Mucosa of gallbladder (tissue), 1 donor: ENCODE results near the gene LARGE1. TPM values are rescaled to one million over a fixed set of nuclear protein-coding genes. Genes with fewer than 3 reads are reported as not detected.

Experiments
- DNase-seq: peaks from one replicate; pipeline ENCODE4 v3.0.0-alpha.2; 2020; ENCODE audit warnings: low spot score
- total RNA-seq: library from RNA; stranded (reverse); gene quantifications from one replicate; pipeline ENCODE4 v1.2.1, GENCODE V29; 2021
- donor health status: DM: no; HTN: no; CAD: no.

LARGE1 gene
- total RNA-seq, 1 donor from 2014 or later = 65.6 TPM

DNA sequence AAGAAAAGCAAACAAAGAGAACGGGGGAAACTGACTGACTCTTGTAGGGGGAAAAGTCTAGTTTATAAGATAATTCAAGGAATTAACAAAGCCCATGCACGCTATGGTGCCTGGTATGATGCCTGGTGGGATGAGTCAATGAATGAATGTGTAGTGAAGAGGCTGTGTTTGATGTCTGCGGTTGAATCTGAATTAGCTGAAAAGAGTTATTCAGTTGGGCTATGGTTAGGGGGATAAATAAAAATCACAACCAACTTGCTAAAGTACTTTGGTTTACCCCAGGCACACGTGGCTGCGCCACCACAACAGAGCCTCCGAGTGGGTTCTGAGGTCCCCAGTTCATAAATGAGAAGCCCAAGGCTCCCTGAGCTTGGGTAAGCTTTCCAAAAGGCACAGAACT is 492.8 kb downstream of the LARGE1 start:
- no peak for DNase-seq

DNA sequence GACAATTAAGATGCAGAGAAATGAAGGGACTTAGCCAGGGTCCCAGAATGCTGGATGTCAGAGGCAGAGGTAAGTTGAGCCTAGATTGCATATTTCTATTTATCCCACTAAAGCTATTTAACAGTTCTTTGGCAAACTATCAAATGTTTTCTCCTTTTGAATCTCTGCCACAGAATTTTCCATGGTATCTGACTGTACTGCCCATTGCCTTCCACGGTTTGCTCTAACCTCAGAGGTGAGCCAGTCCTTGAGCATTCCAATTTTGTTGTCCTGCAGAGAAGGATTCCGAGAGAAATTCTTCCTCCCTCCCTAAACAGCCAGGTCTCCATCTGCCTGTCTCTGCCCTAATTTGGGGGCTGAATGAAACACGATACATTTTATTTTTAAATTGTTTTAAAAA is 493.8 kb downstream of the LARGE1 start:
- DNase-seq = no peak

DNA sequence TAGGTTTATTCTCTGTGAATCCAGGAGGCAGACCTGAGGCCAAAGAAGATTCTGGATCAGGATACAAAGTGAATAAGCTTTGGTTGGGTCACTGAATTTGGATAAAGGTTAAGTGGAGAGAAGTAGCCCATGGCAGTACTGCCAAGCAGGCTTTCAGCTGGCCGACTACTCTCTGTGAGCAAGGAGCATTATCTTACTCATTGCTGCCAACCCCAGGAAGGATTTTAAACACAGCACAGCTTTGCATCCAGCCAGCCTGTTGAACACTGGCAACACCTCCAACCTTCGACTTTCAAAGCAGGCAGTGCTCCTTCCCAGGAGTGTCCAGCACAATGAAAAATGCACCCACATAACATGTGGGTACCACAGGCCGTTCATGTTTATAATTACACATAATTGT is 498.4 kb downstream of the LARGE1 start:
- DNase-seq = no peak

DNA sequence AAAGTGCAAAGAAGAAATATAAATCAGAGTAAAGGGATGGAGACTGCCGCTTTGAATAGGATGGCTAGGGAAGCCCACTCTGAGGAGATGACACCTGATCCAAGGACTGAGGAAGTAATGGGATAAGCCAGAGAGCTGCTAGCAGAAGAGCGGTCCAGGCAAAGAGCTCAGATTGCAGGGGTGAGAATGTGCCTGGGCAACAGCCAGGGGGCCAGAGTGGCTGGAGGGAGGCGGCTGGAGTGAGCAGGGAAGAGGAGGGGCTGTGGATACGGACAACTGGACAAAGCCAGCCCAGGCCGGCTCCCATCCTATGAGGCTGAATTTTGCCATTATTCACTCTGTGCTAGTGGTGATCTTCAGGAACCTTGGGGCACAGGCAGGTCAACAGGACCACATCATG is 501.8 kb downstream of the LARGE1 start:
- DNase-seq = no peak

DNA sequence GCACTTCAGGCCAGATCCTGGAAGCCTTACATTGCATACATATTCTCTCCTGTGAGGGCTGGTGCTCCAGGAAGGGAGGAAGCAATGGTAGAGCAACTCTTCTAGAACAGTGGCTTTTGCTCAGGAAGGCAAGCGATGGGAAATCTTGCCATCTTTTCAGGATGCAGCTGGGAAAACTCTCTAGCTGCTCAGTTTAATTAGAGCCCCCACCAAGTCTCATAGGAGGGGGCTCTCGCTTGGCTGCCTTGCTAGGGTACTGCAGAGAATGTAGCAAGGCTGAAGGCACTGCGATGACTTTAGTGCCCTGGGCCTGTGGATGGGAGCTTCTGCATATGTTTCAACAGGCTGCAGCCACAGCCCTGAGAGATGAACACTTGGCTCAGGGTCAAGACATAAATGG is 504.9 kb downstream of the LARGE1 start:
- no peak for DNase-seq

DNA sequence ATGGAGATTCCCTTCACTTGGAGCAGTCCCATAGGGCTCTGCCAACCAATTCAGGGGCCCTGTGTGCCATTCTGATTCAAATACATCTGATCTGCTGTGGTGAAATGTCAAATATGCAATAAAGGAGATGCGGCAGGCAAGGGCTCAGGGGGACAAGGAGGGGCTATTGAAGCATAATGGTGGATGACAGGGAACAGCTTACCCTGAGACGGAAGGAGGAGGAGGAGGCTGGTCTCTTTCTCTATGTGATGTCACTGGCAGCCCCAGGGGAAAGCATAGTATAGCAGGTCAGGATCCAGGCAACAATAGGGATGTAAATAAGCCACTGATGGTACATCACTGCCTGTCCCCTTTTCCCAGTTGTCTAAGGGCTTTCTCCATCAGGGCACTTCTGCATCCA is 511.2 kb downstream of the LARGE1 start:
- no peak for DNase-seq

DNA sequence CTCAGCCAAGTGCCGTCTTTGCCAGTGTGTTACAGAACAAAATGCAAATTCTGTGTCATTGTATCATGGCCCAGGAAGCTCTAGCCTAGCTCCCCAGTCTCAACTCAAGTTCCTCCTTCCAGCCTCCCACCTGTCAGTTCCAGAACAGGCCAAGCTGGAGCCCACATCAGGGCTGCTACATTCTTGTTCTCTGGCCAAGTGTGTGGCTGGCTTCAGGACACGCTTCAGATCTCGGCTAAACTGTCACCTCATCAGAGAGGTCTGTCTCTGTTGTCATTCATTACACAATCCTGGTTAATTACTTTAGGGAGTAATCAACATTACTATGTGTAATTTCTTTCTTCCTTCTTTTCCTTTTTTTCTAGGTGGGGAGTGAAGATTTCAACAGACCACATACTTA is 515.1 kb downstream of the LARGE1 start:
- no peak for DNase-seq

DNA sequence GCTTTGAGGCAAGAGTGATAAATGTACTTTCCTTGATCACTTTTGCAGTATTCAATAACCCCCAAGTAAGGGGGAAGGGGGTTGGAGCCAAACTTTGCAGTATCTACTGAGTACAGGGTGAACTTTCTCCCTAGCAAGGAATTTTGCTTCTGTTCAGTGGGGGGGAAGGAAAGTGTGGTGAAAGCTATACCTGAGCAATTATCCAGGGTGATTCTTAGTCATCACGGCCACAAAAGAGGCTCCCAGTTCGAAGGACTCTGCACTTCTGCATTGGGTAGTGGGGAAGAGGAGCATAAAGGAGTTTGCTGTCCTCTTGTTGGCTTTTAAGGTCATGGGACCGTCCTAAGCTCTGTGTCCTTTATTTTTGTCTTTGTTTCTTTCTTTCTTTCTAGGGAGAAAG is 515.6 kb downstream of the LARGE1 start:
- no peak for DNase-seq

DNA sequence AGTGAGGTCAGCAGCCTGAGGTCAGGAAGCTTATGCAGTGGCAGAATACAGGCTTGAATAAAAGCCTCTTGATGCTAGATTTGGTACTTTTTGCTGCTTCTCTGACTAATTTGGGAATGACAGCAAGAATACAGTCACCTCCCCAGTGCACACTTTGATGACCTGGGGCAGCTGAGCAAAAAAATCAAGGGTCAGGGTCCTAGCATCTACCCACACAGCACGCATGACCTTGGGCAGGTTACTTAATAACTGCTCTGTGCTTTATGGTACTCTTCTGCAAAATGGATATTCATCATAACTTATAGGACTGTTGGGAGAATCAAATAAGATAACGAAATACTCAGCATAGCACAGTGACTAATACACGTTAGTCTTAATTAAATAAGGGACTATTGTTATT is 518.0 kb downstream of the LARGE1 start:
- DNase-seq = no peak

DNA sequence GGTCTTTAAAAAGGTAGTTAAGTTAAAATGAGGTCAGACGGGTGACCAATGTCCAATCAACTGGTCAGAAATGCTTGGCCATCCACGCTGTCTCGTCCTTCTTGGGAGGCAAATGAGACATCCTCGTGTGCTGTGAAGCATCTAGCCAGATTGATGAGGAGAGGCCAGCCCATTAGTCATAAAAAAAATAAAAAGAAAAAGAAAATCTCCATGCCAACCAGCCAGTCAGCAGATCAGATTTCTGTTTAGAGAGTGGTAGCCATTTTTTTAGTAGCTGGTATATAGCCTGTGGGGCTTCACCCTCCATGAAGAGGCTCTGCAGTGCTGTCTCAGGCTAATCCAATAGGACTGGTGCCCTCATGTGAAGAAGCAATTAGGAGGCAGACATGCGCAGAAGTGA is 519.0 kb downstream of the LARGE1 start:
- DNase-seq = no peak

DNA sequence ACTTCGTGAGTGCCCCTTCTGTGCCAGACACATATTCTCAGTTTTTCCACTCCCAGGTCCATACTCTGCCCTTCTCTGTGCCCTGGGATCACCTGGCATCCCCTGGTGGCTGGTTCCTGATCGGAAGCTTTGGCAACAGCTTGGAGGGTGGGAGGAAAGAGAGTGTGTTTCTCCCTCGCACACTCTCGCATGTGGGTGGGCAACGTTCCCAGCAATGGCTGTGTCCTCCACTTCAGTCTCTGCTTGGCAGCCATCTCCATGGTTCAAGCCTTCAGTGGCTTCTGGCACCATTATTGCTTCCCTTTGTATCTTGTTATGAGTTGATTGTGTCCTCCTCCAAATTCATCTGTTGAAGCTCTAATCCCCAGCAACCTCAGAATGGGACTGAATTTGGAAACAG is 519.4 kb downstream of the LARGE1 start:
- DNase-seq = no peak

DNA sequence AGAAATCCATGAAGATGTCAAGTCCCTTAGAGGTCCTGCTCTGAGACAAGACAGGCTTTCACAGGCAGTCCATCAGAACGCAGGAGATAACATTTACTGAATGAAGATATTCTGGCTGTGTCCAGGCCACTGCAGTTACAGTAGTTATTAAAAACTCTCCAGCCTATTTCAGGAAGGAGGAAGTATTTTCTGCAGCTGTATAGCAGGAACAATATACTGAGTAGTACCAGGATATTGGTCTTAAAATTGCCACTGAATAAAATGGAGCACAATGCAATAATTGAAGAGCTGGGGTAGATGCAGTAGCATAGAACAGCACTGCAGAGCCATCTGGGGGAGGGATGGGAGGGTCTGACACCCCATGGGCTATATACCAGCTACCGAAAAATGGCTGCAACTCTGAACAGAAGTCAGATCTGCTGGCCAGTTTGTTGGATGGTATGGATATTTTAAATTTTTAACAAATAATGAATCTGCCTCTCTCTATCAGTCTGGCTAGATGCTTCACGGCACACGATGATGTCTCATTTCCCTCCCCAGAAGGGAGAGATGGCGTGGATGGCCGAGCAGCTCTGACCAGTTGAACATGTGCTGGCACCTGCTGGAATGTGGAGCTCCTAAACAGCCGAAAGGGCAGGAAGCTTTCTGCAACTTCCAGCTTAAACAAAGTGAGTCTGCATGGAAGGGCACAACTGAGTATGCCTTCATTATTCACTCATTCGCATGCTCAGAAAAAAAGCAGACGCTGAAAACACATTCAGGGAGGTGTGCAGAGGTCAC is 520.0 kb downstream of the LARGE1 start:
- no peak for DNase-seq

DNA sequence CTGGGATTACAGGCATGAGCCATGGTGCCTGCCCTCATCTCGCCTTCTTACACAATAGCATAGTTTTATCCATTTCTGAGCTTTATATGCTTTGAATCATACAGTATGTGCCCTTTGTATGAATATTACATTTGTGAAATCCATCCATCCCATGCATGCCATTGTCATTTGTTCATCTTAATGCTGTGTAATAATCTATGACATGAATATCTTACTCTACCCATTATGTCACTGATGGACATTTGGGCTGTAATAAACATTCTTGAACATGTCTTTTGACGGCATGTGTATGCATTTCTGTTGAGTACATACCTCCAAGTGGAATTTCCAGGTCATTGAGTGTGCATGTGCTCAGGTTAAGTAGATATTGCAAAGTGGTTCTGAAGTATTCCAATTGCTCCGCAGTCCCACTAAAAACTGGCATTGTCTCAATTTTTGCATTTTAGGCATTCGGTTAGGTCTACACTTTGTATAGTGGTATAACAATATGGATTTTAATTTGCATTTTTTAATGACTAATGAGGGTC is 522.8 kb downstream of the LARGE1 start:
- no peak for DNase-seq

DNA sequence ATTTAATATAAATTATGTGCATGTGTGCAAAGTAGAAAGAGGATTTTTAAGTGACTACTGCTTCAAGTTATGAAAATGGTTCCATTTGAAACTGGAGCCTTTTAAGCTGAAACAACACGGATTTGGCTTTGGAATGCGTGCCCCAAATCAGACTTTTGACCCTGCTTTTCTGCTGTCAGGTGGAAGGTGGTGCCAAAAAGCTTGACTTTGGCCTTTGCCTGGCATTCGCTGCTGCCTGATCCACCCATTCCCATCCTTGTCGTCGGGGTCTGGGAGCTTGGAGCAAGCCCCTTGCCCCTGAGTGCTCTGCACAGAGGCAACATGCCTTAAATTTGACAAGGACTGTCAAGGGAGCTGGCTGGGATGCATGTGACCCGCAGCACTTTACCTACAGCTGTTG is 526.8 kb downstream of the LARGE1 start:
- DNase-seq = no peak

DNA sequence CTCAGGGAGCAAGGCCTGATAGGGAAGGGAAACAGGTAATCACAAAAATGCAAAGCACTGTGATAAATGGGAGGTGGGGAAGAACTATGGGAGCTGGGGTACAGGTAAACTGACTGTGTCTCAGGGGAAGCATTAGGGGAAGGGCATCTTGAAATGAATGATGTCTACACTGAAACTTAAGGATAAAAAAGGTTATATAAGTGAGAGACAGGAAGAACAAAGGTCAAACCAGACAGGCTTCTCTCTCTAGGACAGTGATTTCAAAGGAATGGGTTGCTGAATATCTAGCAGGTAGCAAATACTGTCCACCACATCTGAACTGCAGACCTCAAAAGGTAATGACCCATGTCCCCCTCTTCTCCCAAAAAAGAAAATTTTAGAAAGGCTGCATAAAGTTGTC is 529.0 kb downstream of the LARGE1 start:
- DNase-seq = no peak

DNA sequence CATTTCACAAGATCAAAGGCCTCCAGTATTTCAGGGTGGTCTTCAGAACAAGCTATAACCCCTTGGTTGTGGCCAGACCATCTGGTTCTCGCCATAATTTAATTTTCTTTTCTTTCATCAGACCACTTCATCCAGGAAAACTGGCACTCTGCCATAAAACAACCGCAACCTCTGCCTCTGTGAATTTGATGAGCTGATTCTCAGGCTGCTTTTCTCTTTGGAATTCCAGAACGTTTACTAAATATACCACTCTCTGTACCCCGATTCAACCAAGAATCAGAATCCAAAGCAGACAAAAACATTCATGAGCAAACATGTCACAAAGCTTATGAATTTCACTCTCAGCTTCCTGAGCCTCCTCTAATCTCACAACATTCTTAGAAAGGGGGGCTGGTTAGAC is 530.3 kb downstream of the LARGE1 start:
- DNase-seq = no peak

DNA sequence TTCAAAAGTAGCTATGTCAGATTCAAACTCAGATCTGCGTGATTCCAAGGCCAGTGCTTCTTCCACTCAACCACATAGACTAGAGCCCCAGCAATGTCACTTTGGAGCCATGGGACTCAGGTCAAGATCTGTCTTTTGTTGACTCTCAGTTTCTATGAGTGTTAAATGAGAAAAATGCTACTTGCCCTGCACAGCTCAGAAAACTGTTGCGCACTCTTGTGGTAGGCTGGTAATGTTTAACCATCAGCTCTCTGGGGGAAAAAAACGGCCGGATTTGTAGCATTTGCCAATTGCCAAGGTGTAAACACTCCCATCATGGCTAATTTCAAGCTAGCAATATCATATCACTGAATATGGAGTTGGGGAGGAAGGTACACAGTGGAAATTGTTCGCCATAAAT is 534.0 kb downstream of the LARGE1 start:
- DNase-seq = no peak

DNA sequence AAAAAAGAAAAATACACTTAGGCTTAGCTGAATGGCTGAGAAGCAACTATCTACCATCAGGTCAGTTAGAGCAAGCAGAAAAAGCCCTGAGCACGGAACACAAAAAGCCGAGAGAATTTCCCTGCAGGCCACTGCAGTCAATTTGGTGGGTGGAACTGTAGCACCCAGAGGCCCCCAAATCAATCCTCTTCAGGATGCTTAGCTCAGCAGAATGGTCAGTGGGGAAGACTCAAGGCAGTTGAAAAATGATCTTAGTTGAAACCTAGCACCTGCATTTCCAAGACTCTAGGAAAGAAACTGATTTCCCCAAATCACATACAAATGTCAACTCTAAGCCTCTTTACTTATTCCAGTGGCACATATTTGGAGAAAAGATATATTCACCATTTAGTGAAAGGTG is 534.7 kb downstream of the LARGE1 start:
- no peak for DNase-seq

DNA sequence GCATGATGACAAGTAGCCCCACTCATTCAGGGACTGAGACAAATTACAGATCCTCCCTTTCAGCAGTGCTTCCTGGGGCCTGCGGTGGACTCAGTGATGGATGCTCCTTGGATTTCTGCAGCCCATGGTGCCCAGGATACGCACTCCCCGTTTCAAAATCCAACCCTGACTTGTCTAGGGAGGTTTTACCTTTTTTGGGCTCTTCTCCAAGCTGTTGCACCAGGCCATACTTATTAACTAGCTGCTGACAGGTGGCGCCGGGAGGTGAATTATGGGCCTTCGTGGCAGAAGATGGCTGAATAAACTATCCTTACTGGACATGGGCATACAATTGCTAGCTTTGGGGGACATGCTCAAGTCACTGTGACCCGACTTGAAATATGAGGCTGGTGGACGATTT is 537.8 kb downstream of the LARGE1 start:
- no peak for DNase-seq

DNA sequence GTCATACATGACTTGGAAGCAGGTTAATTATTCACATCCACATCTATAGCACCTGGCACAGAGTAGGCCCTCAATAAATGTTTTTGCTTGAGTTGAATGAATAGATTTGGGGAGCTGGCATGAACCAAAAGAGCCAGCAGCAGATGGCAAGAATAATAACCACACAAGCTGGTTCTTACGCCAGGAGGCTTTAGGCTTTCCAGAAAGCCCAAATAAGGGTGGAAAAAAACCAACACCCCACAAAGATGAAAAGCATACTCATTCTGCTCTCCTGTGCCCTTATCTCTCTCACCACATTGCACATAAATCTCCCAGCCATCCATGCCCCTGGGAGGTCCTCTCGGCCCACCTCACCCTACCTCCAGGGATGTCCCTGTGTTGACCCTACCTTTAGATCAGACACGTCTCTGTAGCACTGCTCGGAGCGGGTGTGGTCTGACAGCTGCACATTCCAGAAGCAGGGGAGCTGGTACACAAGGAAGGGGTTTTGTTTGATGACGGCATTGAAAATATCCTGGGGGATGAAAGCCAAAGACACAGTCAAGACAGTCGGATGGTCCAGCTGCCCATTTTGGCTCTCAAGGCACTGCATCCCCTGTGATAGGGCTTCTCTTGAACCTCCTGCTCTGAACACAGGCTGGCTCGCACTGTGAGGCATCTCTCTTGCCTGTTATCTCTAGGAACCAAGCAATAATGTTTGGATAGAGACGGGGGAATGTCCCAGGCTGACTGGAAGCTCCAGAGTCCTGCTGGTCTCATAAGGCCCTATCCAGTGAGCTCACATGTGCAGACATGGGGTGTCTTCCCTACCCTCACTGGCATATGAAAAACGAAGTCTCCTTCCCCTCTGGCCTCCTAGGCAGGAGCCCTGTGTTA is 538.5 kb downstream of the LARGE1 start:
- DNase-seq = no peak

DNA sequence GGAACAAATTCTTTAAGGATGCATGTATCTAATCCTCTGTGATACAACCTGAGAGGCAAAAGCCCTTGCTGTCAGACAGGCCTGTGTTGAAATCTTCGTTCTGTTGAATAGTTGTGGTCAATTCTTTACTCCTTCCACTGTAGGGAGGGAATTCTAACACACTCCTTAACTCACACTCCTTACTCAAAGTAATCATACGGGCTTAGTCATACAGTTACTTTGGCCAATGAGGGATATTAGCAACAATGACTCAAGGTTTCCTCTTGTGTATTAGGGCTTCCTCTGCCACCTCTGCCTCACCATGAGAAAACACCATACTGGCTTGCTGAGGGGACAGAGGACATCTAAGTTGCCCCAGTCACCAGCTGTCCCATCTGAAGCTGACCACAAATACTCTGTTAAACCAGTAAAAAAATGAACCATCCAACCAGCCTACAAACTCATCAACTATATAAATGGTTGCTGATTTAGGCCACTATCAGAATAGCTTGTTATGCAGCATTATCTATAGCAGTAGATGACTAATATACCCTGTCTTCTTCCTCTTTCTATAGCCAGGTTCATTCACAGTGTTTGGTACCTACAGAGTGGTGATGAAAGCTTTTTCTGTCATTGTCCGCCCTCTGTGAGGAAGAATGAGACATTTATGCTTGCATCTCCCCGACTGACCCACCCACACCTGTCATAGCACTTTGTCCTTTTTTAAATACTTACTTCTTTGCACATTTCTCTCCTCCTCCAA is 539.3 kb downstream of the LARGE1 start:
- no peak for DNase-seq

DNA sequence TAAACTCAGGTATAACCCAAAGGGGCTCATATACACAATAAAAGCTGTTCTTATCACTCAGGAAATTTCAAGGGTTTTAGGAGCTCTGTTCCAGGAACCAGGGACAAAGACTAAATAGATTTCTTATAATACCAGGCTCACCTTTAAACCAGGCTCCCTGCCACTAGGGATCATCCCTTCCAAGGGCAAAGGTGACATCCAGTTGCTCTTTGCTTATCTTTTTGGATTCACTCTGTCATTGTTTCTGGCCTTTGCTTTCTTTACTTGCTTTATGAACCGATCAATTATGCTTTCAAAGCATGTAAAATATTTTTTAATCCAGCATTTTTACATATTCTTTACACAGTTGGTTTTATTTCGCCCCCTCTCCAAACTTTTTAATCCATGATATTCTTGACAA is 540.4 kb downstream of the LARGE1 start:
- DNase-seq = no peak
